ENCODE data around the gene CPLX1.

GRCh38 chr4:864456-865120 lies 38.7 kb upstream of the CPLX1 start:
- TF ChIP-seq ELF4 (IDR thresholded peaks at IDR 0.05) (no peak), CTBP1 (IDR thresholded peaks at IDR 0.05; ENCODE audit: borderline replicate concordance) (no peak), SP1 (IDR thresholded peaks at IDR 0.05) (no peak), SUZ12 (IDR thresholded peaks at IDR 0.05) (no peak), HDGF (IDR thresholded peaks at IDR 0.05; ENCODE audit: borderline replicate concordance) (no peak), TARDBP (IDR thresholded peaks at IDR 0.05) (no peak), FOXM1 (IDR thresholded peaks at IDR 0.05; ENCODE audit: borderline replicate concordance) (no peak), PKNOX1 (IDR thresholded peaks at IDR 0.05) (no peak), BHLHE40 (IDR thresholded peaks at IDR 0.05; ENCODE audit: borderline replicate concordance) (no peak), FOXK2 (IDR thresholded peaks at IDR 0.05) (no peak), L3MBTL2 (conservative IDR thresholded peaks at IDR 0.05) (no peak), ZNF384 (IDR thresholded peaks at IDR 0.05) (no peak)

Measured in HEK293T (cell line).